HG02938 (cell line): Measurements from ENCODE around the gene APOOL.
"Not testable (repeated sequence)": the region's sequence is repeated elsewhere in the genome, so short reads cannot be mapped to it uniquely, and the experiment has no call there.

Experiments used
- ATAC-seq: cut with Tn5 transposase; IDR thresholded peaks from one replicate; pipeline ENCODE4 v1.9.1; 2021; ENCODE audit warnings: mild to moderate bottlenecking, moderate library complexity; ENCODE audit not compliant: unreplicated experiment

The APOOL gene

DNA sequence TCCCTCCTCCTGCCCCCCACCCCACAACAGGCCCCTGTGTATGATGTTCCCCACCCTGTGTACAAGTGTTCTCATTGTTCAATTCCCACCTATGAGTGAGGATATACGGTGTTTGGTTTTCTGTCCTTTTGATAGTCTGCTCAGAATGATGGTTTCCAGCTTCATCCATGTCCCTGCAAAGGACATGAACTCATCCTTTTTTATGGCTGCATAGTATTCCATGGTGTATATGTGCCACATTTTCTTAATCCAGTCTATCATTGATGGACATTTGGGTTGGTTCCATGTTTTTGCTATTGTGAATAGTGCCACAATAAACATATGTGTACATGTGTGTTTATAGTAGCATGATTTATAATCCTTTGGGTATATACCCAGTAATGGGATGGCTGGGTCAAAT lies 73.6 kb downstream of the APOOL start:
- not testable (repeated sequence) for ATAC-seq

DNA sequence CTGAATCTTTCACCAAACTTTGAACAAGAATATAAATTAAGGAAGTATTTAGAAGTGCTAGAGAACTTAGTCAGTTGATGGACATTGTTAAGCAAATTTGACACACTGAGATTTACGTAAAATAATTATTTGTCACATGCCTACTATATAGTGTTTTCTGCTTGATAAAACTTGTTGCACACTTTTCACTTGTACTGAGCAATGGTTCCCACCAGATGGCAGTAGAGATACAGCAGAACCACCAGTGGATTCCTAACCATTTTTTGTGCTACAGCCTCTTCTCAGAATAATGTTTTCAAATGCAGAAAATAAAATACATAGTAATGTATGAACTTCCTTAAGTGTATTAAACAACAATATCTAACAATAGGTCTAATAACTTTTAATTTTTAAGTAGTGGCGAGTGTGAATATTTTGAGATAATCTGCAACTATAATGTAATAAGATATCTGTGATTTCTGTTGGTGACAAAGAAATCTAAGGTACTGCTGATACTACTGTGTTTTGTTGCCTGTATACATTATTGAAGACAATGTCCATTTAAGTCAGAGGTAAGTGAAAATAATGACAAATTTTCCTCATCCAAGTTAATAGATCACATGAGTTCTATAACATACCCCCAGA lies 81.2 kb downstream of the APOOL start:
- peak; percentile 78 for ATAC-seq

DNA sequence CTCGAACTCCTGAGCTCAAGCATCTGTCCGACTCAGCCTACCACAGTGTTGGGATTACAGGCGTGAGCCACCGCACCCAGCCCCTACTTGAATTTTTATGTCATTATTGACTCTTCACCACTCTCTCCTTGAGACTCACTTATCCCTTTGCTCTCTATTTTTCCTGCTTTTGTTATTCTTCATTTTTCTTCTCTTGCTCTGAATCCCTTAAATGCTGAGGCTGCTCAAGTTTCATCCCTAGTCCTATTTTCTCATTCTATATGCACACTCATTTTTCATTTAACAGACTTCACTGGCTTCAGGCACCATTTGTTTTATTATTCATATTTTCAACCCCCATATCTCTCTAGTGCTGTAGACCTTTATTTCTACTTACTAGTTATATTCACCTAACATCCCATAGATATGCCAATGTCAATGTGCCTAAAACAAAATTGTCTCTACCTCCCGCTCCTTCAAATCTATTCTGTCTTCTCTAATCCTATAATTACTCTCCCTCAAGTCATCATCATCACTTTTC lies 85.7 kb downstream of the APOOL start:
- no peak for ATAC-seq

DNA sequence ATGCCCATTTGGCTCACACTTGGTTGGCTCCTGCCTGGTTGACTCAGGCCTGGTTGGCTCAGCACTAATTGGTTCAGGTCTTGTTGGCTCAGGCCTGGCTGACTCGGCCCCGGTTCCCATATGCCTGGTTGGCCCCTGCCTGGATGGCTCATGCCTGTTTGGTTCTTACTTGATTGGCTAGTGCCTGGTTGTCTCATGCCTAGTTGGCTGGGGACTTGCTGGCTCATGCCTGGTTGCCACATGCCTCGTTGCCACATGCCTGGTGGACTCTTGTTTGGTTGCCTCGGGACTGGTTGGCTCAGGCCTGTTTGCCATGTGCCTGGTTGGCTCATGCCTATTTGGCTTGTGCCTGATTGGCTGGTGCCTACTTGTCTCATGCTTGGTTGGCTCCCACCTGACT lies 103.7 kb downstream of the APOOL start:
- ATAC-seq, result no peak

DNA sequence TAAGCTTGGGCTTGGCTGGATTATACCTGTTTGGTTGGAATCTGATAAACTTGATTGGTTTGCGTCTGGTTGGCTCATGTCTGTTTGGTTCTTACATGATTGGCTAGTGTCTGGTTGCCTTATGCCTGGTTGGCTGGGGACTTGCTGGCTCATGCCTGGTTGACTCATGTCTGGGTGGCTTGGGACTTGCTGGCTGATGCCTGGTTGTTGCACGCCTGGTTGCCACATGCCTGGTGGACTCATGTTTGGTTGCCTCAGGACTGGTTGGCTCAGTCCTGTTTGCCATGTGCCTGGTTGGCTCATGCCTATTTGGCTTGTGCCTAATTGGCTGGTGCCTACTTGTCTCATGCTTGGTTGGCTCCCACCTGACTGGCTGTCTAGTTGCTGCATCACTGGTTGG lies 104.5 kb downstream of the APOOL start:
- ATAC-seq, result no peak

DNA sequence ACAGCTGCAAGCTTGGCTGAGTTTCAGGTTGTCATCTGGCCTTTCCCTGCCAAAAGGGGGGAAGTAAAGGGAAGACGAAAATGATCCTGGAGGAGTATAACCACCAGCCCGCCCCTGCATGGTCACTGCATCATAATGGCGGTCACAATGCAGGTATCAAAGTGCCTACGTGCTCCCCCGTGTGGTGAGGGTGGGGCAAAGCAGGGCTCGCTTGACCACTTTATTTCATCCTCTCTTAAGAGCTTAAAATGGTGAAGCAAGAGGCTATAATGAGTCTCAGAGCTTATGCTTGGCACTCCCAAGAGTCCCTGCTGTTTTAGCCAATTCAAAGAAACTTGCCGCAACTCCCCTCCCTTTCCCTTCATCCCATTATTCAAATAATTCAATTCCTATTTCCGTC lies 105.6 kb downstream of the APOOL start:
- no peak for ATAC-seq

DNA sequence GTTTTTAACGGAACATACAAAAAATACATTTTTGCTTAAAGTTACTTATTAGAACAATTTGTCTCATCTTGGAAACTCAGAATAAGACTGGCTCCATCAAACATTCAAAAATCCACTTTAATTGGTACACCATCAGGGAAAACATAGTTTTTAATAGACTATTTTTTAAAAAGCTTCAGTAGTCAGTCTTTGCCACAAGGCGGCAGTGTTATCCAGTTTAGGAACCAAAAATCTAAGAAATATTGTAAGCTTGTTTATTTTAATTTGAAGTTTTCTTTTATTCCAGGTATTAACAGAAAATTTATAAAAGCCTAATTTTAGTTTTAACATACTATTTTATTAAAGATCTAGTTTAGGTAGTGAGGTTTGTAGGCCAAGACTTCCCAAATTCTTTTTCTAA lies 107.7 kb downstream of the APOOL start:
- no peak for ATAC-seq

DNA sequence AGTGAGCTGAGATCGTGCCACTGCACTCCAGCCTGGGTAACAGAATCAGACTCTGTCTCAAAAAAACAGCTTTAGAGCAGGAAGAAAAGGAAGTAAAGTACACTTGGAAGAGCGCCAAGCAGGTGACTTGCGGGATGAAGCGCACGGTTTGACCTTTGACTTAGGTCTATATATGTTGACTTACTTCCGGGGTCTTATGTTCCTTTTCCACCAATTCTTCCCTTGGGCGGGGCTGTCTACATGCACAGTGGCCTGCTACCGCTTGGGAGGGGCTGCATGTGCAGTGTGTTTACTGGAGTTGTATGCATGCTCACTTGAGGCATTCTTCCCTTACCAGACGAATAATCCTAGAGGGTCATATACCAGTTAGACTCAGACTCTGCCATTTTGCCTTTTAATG lies 108.6 kb downstream of the APOOL start:
- no peak for ATAC-seq

DNA sequence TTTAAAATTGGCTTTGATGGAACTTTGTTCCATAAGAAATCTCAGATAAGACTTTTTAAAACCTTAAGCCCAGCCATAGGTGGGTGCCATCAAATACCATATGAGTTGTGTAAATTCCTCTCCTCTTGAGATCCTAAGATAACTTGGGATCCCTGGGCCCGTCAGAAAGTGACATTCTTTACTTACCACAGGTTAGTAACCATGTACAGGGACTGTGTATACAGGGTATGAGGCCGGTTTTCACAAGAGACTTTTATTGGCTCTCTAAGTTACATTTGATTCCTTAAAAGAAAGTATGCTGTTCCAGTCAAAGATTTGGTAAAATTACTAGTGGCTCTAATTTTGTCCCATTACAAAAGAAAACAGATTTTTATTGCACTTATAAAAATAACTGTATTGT lies 110.1 kb downstream of the APOOL start:
- no peak for ATAC-seq

DNA sequence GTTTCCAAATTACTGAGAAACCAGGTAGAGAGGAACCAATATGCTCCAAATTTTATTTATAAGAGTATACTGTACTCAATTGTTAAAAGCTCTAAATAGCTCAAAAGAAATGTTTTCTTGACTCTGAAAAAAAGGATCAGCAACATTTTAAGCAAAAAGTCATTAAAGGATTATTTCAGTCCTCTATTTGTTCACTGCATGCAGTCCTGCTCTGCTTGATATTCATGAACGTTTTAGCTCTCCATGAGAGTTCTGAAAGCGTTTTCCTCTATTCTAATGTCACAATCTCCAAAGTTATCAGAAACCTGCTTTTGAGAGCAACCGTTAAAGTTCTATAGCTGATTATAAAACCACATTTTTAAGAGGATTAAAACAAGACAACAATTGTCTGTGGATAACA lies 110.5 kb downstream of the APOOL start:
- ATAC-seq, result no peak

DNA sequence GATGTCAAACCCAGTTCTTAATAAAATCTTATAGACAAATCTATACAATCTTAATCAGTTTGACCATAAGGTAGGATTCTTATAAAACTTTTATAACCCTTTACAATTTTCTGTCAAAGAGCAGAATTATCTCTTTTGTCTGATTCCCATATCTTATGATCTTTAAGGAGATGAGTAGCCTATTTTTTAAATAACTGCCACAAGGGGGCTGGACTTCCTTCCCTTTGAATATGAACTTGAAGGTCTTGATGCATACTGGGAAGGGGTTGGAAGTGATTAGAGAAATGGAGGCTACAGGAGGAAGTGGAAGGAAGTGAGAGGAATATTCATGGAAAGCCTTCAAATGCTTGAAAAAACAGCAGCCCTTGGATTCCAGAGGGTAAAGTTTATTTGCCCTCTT lies 111.1 kb downstream of the APOOL start:
- no peak for ATAC-seq

DNA sequence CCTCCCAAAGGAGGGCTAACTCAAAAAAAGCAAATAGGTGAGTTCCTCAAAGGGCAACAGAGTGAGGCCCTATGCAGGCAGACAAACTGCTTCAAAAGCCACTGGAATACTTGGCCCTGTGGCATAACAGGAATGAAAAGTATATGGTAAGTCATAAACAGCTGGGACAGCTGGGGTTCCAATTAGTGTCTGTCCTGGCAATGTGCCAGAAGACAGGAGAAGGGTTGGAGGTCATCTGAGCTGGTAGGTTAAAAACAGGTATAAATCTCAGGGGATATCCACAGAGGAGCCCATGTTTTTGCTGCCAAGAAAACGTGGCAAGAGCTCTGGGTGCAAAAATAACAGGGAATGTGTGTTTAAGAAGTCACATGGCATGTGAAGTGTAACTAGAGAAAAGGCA lies 111.6 kb downstream of the APOOL start:
- no peak for ATAC-seq

DNA sequence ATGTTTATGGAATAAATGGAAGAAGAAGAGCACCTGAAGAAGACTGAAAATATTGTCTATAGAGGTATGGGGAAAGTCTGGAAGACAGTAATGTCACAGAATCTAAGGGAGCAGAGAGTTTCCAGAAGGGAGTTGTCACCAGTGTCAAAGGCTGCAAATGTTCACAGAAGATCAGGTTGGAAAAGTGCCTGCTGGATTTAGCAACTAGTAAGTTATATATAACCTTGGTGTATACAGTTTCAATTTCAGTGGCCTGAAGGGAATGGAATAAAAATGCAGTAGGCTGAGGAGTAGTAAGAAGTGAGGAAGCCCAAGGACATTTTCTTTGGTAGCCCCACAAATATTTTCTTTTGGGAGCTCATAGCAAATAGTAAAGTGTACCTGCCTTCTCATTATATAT lies 132.7 kb downstream of the APOOL start:
- no peak for ATAC-seq

DNA sequence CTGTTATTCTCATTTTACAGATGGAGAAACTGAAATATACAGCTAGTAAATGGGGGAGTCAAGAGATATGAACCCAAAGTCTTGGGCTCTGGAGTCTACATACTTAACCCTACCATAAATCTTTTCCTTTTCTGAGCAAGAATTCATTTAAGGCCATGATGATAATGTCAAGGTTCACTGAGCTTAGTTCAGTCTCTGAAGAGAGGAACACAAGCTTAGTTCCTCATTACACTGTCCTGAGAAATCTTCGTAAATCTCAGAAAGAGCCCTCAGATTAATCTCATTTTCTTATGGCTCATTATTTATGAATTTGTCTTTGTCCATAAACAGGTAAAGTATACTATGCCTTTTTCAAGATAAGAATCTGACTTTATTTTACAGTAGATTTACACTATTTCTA lies 135.7 kb downstream of the APOOL start:
- no peak for ATAC-seq

DNA sequence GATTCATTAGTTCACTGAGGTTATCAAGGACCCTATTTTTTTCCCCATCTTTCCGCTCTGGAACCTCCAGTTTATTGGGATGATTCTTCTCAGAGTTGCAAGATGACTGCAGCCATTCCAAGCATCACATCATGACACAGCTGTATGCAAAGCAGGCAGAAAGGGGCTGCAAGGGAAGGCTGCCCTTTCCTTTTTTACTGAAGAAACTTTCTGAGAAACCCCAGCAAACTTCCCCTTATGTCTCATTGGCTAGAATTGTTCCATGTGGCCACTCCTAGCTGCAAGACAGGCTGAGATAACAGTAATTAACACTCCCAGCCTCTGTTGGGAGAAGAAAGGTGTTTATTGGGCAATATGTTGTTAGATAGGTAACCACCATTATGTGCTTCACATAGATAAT lies 137.3 kb downstream of the APOOL start:
- ATAC-seq, result peak; percentile 88
